Karpas-422 (cell line): ENCODE measurements around the gene RPL18. TPM values are rescaled to one million over a fixed set of nuclear protein-coding genes. Genes with fewer than 3 reads are reported as not detected.
A peak's percentile ranks its signal among the peaks of the same experiment; 100 is the strongest.
"Not testable (repeated sequence)": the region's sequence is repeated elsewhere in the genome, so short reads cannot be mapped to it uniquely, and the experiment has no call there.

ENCODE experiments used
- DNase-seq: peaks from one replicate; pipeline ENCODE4 v3.0.0-alpha.2; 2015
- H2AFZ ChIP-seq: fragments of 200-600 bp; sonication (generic); 2 replicates; pipeline ENCODE4 v1.6.1; 2014; ENCODE audit warnings: antibody characterized with exemption, low read length, mixed read lengths
- H3K27ac ChIP-seq: fragments of 200-600 bp; sonication (generic); 2 replicates; pipeline ENCODE4 v1.5.1; 2014; ENCODE audit warnings: mild to moderate bottlenecking, low read length, moderate library complexity
- H3K27me3 ChIP-seq: fragments of 200-600 bp; sonication (generic); 2 replicates; pipeline ENCODE4 v1.6.1; 2014; ENCODE audit warnings: low read length, mixed read lengths
- H3K36me3 ChIP-seq: fragments of 200-600 bp; sonication (generic); 2 replicates; pipeline ENCODE4 v1.6.1; 2014; ENCODE audit warnings: low read length, mixed read lengths; ENCODE audit not compliant: insufficient read depth
- H3K4me1 ChIP-seq: fragments of 200-600 bp; sonication (generic); 2 replicates; pipeline ENCODE4 v1.6.1; 2014; ENCODE audit warnings: mild to moderate bottlenecking, low read length, mixed read lengths
- H3K4me2 ChIP-seq: fragments of 200-600 bp; sonication (generic); 2 replicates; pipeline ENCODE4 v1.6.1; 2014; ENCODE audit warnings: low read length, low read depth, mild to moderate bottlenecking; ENCODE audit not compliant: poor library complexity, severe bottlenecking
- H3K4me3 ChIP-seq: fragments of 200-600 bp; sonication (generic); 2 replicates; pipeline ENCODE4 v1.5.1; 2014; ENCODE audit warnings: mild to moderate bottlenecking, antibody characterized with exemption, low read length, mixed read lengths
- H3K79me2 ChIP-seq: fragments of 200-600 bp; sonication (generic); 2 replicates; pipeline ENCODE4 v1.6.1; 2014; ENCODE audit warnings: mild to moderate bottlenecking, low read length, mixed read lengths
- H3K9ac ChIP-seq: fragments of 200-600 bp; sonication (generic); 2 replicates; pipeline ENCODE4 v1.6.0; 2014; ENCODE audit warnings: low read length
- H3K9me2 ChIP-seq: fragments of 200-600 bp; sonication (generic), shearing (Covaris generic); replicated peaks from 2 replicates; pipeline ENCODE4 v1.6.0; 2014; ENCODE audit warnings: mild to moderate bottlenecking, low read length, moderate library complexity; ENCODE audit not compliant: insufficient read depth
- H3K9me3 ChIP-seq: fragments of 300-700, 200-600 bp; sonication (generic); 2 replicates; pipeline ENCODE4 v1.6.1; 2014; ENCODE audit warnings: low read length, mixed read lengths
- H4K20me1 ChIP-seq: fragments of 200-600 bp; sonication (generic); 2 replicates; pipeline ENCODE4 v1.6.1; 2014; ENCODE audit warnings: mild to moderate bottlenecking, antibody characterized with exemption, low read length, low read depth; ENCODE audit not compliant: insufficient read depth
- total RNA-seq: library from RNA; depleted of rRNA; stranded (reverse); fragments of >200 nt; shearing (Covaris generic); gene quantifications from 2 replicates; pipeline ENCODE4 v1.2.3, GENCODE V29; 2014; ENCODE audit warnings: low replicate concordance

Gene RPL18
- total RNA-seq, 1 experiment from 2014 or later: 3,031 TPM

DNA sequence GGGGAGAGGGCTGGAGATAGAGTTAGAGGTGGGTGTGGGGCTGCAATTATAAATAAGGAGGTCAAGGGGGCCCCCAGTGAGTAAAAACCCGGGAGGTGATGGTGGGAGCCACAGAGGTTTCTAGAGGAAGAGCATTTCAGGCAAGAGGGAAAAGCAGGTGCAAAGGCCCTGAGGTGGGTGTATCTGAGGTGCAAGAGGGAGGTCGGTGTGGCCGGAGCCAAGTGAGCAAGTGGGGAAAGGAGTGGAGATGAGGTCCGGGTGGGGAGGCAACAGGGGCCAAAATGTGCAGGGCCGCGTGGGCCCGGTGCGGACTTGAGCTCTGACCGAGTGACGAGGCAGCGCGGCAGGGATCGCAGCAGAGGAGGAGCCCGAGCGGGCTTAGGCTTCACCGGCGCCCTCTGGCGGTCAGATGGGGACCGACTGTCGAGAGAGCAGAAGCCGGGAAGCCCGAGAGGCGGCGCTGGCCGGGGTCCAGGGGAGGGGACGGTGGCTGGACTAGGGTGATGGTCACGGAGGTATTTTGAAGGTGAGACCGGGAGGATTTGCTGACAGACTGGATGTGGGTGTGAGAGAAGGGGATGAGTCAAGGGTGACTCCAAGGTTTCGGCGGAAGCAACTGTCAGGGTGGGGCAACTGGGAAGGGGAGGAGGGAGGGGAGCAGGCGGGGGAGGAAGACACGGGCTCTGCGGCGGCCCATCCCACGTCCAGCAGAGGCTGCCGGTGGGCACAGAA, 30.1 kb downstream of the RPL18 start:
- Histone ChIP-seq H2AFZ (no peak overlapping the region), H3K9me3 (no peaks in the 10 kb centered on the region), H3K4me1 (no peaks in the 10 kb centered on the region), H3K27me3 (no peaks in the 10 kb centered on the region), H3K79me2 (no peaks in the 10 kb centered on the region), H3K27ac (no peak overlapping the region), H3K4me2 (no peak overlapping the region), H3K36me3 (no peaks in the 10 kb centered on the region), H4K20me1 (no peaks in the 10 kb centered on the region), H3K4me3 (no peak overlapping the region), H3K9ac (no peak overlapping the region), H3K9me2 (no peaks in the 10 kb centered on the region)
- peak; percentile 92 for DNase-seq

DNA sequence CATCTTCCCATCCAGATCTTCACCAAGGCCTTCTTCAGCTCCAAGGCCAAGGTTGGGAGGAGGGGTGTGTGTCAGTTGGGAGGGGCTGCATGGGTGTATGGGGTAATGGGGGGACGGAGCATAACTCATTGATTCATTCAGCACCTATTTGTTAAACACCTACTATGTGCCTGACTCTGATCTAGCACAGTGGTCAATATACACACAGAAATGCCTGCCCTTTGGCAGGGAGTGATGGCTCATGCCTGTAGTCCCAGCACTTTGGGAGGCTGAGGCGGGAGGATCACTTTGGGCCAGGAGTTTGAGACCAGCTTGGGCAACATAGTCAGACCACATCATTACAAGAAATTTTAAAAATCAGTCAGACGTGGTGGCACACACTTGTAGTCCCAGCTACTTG, 31.6 kb downstream of the RPL18 start:
- Histone ChIP-seq H3K9ac (no peak overlapping the region), H3K9me3 (no peaks in the 10 kb centered on the region), H4K20me1 (no peaks in the 10 kb centered on the region), H3K9me2 (no peaks in the 10 kb centered on the region), H3K27ac (no peak overlapping the region), H3K4me3 (no peak overlapping the region), H3K36me3 (no peaks in the 10 kb centered on the region), H3K4me2 (no peak overlapping the region), H3K27me3 (no peaks in the 10 kb centered on the region), H2AFZ (no peak overlapping the region), H3K79me2 (no peaks in the 10 kb centered on the region), H3K4me1 (no peaks in the 10 kb centered on the region)
- no peak for DNase-seq

DNA sequence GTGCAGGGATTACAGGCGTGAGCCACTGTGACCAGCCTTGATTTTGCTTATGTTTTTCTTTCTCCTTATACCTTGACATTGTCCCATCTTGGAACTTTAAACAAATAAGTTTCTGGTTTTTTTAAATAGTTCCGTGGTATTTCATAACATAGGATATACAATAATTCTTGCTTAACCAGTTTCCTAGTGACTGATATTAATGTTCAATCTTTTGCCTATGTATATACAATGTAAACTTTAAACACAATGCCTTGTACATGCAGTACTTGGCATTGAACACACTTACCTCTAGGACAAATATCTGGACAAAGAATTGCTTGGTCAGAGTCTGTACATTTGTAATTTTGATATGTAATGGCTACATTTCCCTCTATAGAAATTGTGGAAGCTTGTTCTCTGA, 36.8 kb downstream of the RPL18 start:
- no peaks in the 10 kb centered on the region for H4K20me1 ChIP-seq
- no peaks in the 10 kb centered on the region for H3K4me1 ChIP-seq
- no peaks in the 10 kb centered on the region for H3K36me3 ChIP-seq
- H3K4me3 ChIP-seq: no peak overlapping the region
- no peaks in the 10 kb centered on the region for H3K27me3 ChIP-seq
- no peaks in the 10 kb centered on the region for H3K9me3 ChIP-seq
- no peak for DNase-seq
- no peak overlapping the region for H3K4me2 ChIP-seq
- no peak overlapping the region for H3K27ac ChIP-seq
- H3K9ac ChIP-seq: no peak overlapping the region
- no peaks in the 10 kb centered on the region for H3K9me2 ChIP-seq
- H3K79me2 ChIP-seq: no peaks in the 10 kb centered on the region
- H2AFZ ChIP-seq: no peak overlapping the region

DNA sequence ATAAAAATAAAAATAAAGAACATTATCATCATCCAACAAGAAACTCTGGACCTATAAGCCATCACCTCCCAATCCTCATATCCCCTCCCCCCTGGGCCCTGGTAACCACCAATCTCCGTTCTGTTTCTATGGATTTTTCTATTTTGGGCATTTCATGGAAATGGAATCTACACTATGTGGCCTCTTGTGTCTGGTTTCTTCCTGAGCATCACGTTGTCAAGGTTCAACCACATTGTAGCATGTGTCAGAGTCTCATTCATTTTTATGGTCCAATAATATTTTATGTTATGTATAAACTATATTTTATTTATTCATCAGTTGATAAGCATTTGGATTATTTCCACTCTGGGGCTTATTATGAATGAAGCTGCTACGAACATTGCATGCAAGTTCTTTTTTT, 40.1 kb downstream of the RPL18 start:
- H3K4me3 ChIP-seq: no peak overlapping the region
- H3K27me3 ChIP-seq: no peaks in the 10 kb centered on the region
- H3K9me2 ChIP-seq: no peaks in the 10 kb centered on the region
- no peak overlapping the region for H3K9ac ChIP-seq
- H4K20me1 ChIP-seq: no peaks in the 10 kb centered on the region
- no peak for DNase-seq
- H3K9me3 ChIP-seq: no peaks in the 10 kb centered on the region
- 0 out of 2 replicates have a peak, but pooled peaks cover 3% of the 10 kb centered on the region for H3K4me1 ChIP-seq
- H3K36me3 ChIP-seq: no peaks in the 10 kb centered on the region
- H2AFZ ChIP-seq: no peak overlapping the region
- no peak overlapping the region for H3K4me2 ChIP-seq
- H3K79me2 ChIP-seq: no peaks in the 10 kb centered on the region
- no peak overlapping the region for H3K27ac ChIP-seq

DNA sequence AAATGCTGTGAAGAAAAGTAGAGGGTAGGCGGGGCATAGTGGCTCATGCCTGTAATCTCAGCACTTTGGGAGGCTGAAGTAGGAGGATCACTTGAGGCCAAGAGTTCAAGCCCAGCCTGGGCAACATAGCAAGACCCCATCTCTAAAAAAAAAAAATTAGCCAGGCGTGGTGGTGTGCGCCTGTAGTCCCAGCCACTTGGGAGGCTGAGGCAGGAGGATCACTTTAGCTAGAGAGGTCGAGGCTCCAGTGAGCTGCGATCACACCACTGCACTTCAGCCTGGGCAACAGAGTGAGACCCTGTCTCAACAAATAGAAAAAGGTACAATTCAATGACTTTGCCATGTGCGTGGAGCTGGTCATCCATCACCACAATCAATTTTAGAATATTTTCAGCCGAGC, 41.1 kb downstream of the RPL18 start:
- H3K4me3 ChIP-seq, H3K27me3 ChIP-seq, H3K36me3 ChIP-seq, H2AFZ ChIP-seq, H3K9me2 ChIP-seq, H3K27ac ChIP-seq, H3K4me1 ChIP-seq, H3K9ac ChIP-seq, DNase-seq, H3K79me2 ChIP-seq, H3K9me3 ChIP-seq, H4K20me1 ChIP-seq, H3K4me2 ChIP-seq: not testable (repeated sequence)

DNA sequence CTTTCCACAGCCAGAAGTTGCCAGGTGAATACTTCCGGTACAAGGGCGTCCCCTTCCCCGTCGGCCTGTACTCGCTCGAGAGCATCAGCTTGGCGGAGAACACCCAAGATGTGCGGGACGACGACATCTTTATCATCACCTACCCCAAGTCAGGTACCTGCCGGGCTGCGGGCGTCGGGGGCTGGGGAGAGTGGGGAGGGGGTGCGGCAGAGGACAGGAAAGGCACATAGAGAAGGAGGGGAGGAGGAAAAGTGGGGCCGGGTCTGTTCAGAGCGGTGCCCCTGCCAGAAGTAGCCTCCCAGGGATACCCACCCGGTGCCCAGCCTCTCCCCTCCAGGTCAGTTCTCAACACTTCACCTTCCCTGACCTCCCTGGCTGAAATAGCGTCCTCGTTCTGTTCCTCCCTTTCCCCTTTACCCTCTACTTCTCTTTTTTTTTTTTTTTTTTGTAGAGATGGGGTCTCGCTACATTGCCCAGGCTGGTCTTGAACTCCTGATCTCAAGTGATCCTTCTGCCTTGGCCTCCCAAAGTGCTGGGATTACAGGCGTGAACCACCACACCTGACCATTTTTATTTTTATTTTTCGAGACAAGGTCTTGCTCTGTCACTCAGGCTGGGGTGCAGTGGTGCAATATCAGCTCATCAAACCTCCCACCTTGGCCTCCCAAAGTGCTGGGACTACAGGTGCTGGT, 42.9 kb downstream of the RPL18 start:
- no peaks in the 10 kb centered on the region for H3K79me2 ChIP-seq
- H3K27me3 ChIP-seq: no peaks in the 10 kb centered on the region
- 0 out of 2 replicates have a peak, but pooled peaks cover 3% of the 10 kb centered on the region for H3K4me1 ChIP-seq
- no peak overlapping the region for H3K4me3 ChIP-seq
- no peak overlapping the region for H3K4me2 ChIP-seq
- H3K27ac ChIP-seq: no peak overlapping the region
- no peaks in the 10 kb centered on the region for H4K20me1 ChIP-seq
- no peak for DNase-seq
- no peak overlapping the region for H2AFZ ChIP-seq
- H3K9me2 ChIP-seq: no peaks in the 10 kb centered on the region
- no peaks in the 10 kb centered on the region for H3K9me3 ChIP-seq
- no peak overlapping the region for H3K9ac ChIP-seq
- H3K36me3 ChIP-seq: no peaks in the 10 kb centered on the region

DNA sequence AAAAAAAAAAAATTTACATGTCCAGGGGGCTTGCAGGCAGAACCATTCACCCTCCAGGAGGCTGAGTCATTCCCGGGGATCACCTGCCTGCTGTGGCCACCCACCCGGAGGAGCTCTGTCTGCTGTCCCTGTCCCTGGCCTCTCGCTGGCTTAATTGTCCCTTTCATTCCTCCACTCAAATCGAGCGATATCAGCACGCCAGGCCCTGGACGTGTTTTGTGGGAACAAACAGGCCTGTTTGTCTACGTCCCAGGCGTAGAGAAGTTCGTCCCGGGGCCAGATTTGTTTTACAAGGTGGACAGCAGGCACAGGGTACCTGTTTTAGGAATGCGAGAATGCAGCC, 45.8 kb downstream of the RPL18 start:
- DNase-seq: no peak
- Histone ChIP-seq H3K4me3 (no peak overlapping the region), H3K79me2 (no peaks in the 10 kb centered on the region), H3K9me2 (no peaks in the 10 kb centered on the region), H3K27ac (no peak overlapping the region), H2AFZ (no peak overlapping the region), H3K36me3 (no peaks in the 10 kb centered on the region), H3K9ac (no peak overlapping the region), H4K20me1 (no peaks in the 10 kb centered on the region), H3K4me1 (0 out of 2 replicates have a peak, but pooled peaks cover 3% of the 10 kb centered on the region), H3K9me3 (no peaks in the 10 kb centered on the region), H3K4me2 (no peak overlapping the region), H3K27me3 (no peaks in the 10 kb centered on the region)

DNA sequence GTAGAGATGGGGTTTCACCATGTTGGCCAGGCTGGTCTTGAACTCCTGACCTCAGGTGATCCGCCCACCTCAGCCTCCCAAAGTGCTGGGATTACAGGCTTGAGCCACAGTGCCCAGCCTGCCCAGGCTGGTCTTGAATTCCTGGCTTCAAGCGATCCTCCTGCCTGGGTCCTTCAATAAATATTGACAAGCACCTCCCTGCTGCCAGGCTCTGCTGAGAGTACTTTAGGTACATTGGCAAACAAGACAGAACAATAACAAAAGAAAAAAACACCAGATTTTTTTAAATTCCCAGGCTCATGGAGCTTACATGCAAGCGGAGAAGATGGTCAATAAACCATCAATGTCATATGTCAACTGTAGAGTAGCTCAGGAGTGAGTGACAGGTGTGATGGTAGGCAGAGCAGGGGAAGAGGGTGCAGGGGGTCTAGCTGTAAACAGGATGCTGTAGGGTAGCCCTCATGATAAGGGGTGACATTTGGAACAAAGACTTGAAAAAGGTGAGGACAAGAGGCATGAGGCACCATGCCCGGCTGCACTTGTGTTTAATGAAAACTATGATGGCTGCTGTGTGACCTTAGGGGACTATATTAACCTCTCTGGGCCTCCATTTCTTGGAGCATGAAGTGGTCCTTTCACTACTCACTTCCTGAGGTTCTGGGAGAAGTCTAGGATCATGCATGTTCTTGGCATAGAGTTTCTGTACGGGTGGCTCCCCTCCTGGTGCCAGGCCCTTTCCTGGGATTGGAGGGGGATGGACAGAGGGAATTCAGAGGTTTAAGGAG, 47.4 kb downstream of the RPL18 start:
- no peaks in the 10 kb centered on the region for H3K9me2 ChIP-seq
- no peaks in the 10 kb centered on the region for H4K20me1 ChIP-seq
- H3K27ac ChIP-seq: no peak overlapping the region
- no peak overlapping the region for H3K9ac ChIP-seq
- no peak overlapping the region for H2AFZ ChIP-seq
- H3K4me2 ChIP-seq: no peak overlapping the region
- no peaks in the 10 kb centered on the region for H3K36me3 ChIP-seq
- no peak for DNase-seq
- H3K4me1 ChIP-seq: 0 out of 2 replicates have a peak, but pooled peaks cover 3% of the 10 kb centered on the region
- H3K27me3 ChIP-seq: no peaks in the 10 kb centered on the region
- H3K9me3 ChIP-seq: no peaks in the 10 kb centered on the region
- H3K79me2 ChIP-seq: no peaks in the 10 kb centered on the region
- H3K4me3 ChIP-seq: no peak overlapping the region
